Lower leg skin (tissue), 4 donors: Measurements from ENCODE around the gene CSF3. TPM values are rescaled to one million over a fixed set of nuclear protein-coding genes. Genes with fewer than 3 reads are reported as not detected.

Experiments
- DNase-seq, 2 donors: peaks; one replicate each; pipeline ENCODE4 v3.0.0-alpha.2; 2019; ENCODE audit warnings: low spot score in 2 of 2
- H3K4me3 ChIP-seq: fragments of 200-600 bp; sonication (generic); 2 replicates; pipeline ENCODE4 v1.5.1; 2017; ENCODE audit warnings: mild to moderate bottlenecking, low read depth; ENCODE audit not compliant: poor library complexity, severe bottlenecking
- CTCF ChIP-seq, 3 donors: fragments of 450-650 bp; IDR thresholded peaks; one replicate each; pipeline ENCODE4 v1.5.1; 2016; ENCODE audit warnings: antibody characterized with exemption in 3 of 3, mild to moderate bottlenecking in 3 of 3, moderate library complexity in 2 of 3
- POLR2A ChIP-seq, 2 donors: fragments of 450-650 bp; IDR thresholded peaks; one replicate each; pipeline ENCODE4 v1.6.1; 2016 to 2017; ENCODE audit warnings: antibody characterized with exemption in 2 of 2, mild to moderate bottlenecking in 1 of 2, moderate library complexity in 1 of 2
- WGBS, 2 donors: methylation state at CpG; one replicate each; pipeline ENCODE4 v1.1.5; 2018; 5-methylcytosine and 5-hydroxymethylcytosine counted together
- intact Hi-C: fragments of 100-400 bp; cut with DNase I; formaldehyde crosslinking; loops from one replicate; pipeline ENCODE4 v1.15.0; 2023; ENCODE audit warnings: low total_unique reads
- total RNA-seq, 4 donors: library from RNA; depleted of rRNA; stranded (reverse); fragments of >200 nt; gene quantifications; one replicate each; pipeline ENCODE4 v1.1.0, GENCODE V29; 2016

CSF3 gene, protein sequence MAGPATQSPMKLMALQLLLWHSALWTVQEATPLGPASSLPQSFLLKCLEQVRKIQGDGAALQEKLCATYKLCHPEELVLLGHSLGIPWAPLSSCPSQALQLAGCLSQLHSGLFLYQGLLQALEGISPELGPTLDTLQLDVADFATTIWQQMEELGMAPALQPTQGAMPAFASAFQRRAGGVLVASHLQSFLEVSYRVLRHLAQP
- total RNA-seq = under 1 TPM in 2 of 4 donors, not detected in 2; 0.21 to 0.45 TPM

DNA sequence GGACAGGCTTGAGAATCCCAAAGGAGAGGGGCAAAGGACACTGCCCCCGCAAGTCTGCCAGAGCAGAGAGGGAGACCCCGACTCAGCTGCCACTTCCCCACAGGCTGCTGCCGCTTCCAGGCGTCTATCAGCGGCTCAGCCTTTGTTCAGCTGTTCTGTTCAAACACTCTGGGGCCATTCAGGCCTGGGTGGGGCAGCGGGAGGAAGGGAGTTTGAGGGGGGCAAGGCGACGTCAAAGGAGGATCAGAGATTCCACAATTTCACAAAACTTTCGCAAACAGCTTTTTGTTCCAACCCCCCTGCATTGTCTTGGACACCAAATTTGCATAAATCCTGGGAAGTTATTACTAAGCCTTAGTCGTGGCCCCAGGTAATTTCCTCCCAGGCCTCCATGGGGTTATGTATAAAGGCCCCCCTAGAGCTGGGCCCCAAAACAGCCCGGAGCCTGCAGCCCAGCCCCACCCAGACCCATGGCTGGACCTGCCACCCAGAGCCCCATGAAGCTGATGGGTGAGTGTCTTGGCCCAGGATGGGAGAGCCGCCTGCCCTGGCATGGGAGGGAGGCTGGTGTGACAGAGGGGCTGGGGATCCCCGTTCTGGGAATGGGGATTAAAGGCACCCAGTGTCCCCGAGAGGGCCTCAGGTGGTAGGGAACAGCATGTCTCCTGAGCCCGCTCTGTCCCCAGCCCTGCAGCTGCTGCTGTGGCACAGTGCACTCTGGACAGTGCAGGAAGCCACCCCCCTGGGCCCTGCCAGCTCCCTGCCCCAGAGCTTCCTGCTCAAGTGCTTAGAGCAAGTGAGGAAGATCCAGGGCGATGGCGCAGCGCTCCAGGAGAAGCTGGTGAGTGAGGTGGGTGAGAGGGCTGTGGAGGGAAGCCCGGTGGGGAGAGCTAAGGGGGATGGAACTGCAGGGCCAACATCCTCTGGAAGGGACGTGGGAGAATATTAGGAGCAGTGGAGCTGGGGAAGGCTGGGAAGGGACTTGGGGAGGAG, at the start of gene CSF3:
CSF3 (plus strand) TSS at position 436 of the 993 bp plus-strand sequence; CDS start at position 471, 35 bp downstream.
- intact Hi-C loops = loop anchor here (10.0 kb wide), 1 partner anchor 150 kb away; no protein-coding TSS in a partner anchor
- WGBS, 2 donors = 63 to 75% methylated on average over 19 to 20 of the region's 20 CpGs
- no peak for DNase-seq
- H3K4me3 ChIP-seq = no peak within 1 kb of the TSS
- no peak for TF ChIP-seq CTCF (IDR thresholded peaks at IDR 0.05)

- H3K4me3 ChIP-seq = no peak overlapping the region
- 77 to 80% methylated on average over 6 of the region's 6 CpGs for WGBS, 2 donors
- TF ChIP-seq POLR2A (IDR thresholded peaks at IDR 0.05) (no peak), CTCF (IDR thresholded peaks at IDR 0.05) (no peak)
- DNase-seq = no peak
- intact Hi-C loops = no loop called here
Measured at GRCh38 chr17:39966771-39967170, 48.5 kb upstream of the CSF3 start.

DNA sequence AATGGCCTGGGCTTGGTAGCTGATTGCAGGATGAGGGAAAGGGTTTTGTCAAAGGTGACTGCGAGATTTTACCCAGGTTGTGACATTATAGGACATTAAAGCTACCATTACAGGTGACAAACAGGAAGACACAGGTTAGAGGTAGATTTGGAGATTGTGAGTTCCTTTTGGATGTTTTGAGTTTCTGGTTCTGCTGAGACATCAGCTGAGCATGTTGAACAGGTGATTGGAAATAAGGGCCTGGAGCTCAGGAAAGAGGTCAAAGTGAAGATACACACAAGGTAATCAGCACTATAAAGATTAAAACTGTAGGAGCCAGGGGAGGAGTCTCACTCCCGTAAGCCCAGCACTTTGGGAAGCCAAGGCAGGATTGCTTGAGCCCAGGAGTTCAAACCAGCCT, 46.5 kb upstream of the CSF3 start:
- 86 to 90% methylated on average over 2 of the region's 2 CpGs for WGBS, 2 donors
- no peak for TF ChIP-seq POLR2A (IDR thresholded peaks at IDR 0.05)
- TF ChIP-seq CTCF (IDR thresholded peaks at IDR 0.05) = no peak
- H3K4me3 ChIP-seq = no peak overlapping the region
- intact Hi-C loops = no loop called here
- no peak for DNase-seq

DNA sequence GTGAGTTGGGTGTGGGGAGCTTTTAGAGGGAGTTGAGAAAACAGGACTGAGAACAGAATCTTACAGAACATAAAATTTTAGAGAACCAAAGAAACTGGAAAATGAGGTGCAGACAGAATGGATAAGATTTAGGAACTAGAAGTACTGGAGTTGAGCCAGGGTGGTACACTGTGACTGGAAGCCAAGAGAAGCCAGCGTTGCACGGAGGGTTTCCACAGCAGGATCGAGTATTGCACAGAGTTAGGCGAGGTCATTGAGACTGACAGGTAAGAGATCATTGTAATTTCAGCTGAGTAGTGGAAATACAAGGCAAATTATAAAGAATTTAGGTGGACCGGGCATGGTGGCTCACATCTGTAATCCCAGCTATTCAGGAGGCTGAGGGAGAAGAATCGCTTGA, 45.9 kb upstream of the CSF3 start:
- no peak for DNase-seq
- intact Hi-C loops = no loop called here
- 61 to 68% methylated on average over 6 of the region's 6 CpGs for WGBS, 2 donors

GRCh38 chr17:39970157-39970692, 45.0 kb upstream of the CSF3 start:
- no peak for DNase-seq
- no peak overlapping the region for H3K4me3 ChIP-seq
- 68 to 69% methylated on average over 7 of the region's 7 CpGs for whole genome bisulfite sequencing, 2 donors
- TF ChIP-seq POLR2A (IDR thresholded peaks at IDR 0.05) = no peak
- no peak for TF ChIP-seq CTCF (IDR thresholded peaks at IDR 0.05)
- intact Hi-C loops = no loop called here

More for the DNA sequence above, 45.9 kb upstream of the CSF3 start:
- TF ChIP-seq CTCF (IDR thresholded peaks at IDR 0.05) = no peak
- TF ChIP-seq POLR2A (IDR thresholded peaks at IDR 0.05) = no peak
- H3K4me3 ChIP-seq = no peak overlapping the region
